ENCODE data around the gene SLC39A5.
"Not testable (repeated sequence)": the region's sequence is repeated elsewhere in the genome, so short reads cannot be mapped to it uniquely, and the experiment has no call there.

Gene SLC39A5

GRCh38 chr12:56271031-56271430, 41.2 kb downstream of the SLC39A5 start:
- DNase-seq (ENCODE audit: low read depth in 4 of 4, low spot score in 1 of 4), result no peak

- DNase-seq (ENCODE audit: low read depth in 4 of 4, low spot score in 1 of 4), result not testable (repeated sequence)
Measured at GRCh38 chr12:56272468-56272867, 42.6 kb downstream of the SLC39A5 start.

- no peak for DNase-seq (ENCODE audit: low read depth in 4 of 4, low spot score in 1 of 4)
Measured at GRCh38 chr12:56274299-56274698, 44.4 kb downstream of the SLC39A5 start.

GRCh38 chr12:56278905-56279304, 49.1 kb downstream of the SLC39A5 start:
- DNase-seq (ENCODE audit: low read depth in 4 of 4, low spot score in 1 of 4), result no peak

DNA sequence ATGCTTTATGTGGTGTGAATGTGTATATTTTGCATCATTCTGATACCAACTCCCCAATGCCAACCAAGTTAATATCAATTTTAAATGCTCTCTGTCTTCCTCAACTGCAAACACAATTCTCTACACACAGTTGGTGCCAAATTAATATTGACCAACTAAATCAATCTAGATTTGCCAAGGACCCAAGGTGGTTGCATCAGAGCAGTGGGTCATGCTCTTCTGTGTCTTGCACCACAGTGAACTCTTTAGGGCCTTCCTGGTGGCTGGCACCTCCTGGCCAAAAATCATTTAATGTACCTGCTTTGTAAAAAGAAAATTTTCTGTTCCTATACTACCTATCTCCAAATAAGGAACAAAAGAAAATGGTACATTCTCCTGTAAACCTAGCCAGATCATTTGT, 51.0 kb downstream of the SLC39A5 start:
- DNase-seq (ENCODE audit: low read depth in 4 of 4, low spot score in 1 of 4), result no peak

GRCh38 chr12:56282030-56282429, 52.2 kb downstream of the SLC39A5 start:
- no peak for DNase-seq (ENCODE audit: low read depth in 4 of 4, low spot score in 1 of 4)

- no peak for DNase-seq (ENCODE audit: low read depth in 4 of 4, low spot score in 1 of 4)
Measured at GRCh38 chr12:56282579-56282978, 52.7 kb downstream of the SLC39A5 start.

- DNase-seq (ENCODE audit: low read depth in 4 of 4, low spot score in 1 of 4), result not testable (repeated sequence)
Measured at GRCh38 chr12:56284263-56284662, 54.4 kb downstream of the SLC39A5 start.

DNA sequence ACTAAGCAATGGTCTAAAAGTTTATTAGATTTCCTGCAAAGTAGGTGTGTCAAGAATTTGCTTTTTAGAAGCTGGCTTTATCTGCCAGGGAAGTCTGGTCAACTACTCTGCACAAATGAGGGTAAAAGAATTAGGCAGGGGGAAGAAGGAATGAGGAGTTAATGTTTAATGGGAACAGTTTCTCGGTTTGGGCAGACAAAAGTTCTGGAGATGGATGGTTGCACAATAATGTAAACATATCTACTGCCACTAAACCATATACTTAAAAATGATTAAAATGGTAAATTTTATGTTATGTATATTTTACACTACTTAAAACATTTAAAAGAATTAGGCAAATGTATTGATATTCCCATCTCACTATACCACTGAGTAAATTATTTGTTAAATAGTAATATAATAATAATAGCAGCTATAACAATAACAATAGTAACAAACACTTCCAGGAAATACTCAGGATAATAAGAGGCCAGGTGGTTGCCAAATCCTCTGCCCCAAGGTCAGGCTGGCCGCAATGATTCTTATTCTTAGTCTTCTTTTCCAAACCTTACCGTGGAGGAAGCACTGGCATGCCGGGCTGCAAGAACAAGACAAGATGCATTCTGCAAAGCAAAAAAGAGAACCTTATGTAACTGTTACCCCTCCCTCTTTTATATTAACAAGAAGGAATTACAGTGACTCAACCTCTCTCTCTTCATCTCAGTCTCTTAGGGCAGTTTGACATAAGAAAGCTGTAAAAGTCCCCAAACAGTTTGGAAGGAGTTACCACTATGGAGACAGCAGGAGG, 56.4 kb downstream of the SLC39A5 start:
- no peak for DNase-seq (ENCODE audit: low read depth in 4 of 4, low spot score in 1 of 4)
